HL-60/S4 treated with phorbol 12-myristate 13-acetate at 8.2 ng/mL for 4 days and 3 days (cell line): ENCODE data around the gene PRIM2.
"Not testable (repeated sequence)": the region's sequence is repeated elsewhere in the genome, so short reads cannot be mapped to it uniquely, and the experiment has no call there.

Experiments used
- in situ Hi-C: fragments of 300-500 bp; cut with MboI; formaldehyde crosslinking; loops from 2 replicates; pipeline ENCODE4 v1.15.0; 2022; ENCODE audit warnings: low sequenced_read_pairs

PRIM2 gene

DNA sequence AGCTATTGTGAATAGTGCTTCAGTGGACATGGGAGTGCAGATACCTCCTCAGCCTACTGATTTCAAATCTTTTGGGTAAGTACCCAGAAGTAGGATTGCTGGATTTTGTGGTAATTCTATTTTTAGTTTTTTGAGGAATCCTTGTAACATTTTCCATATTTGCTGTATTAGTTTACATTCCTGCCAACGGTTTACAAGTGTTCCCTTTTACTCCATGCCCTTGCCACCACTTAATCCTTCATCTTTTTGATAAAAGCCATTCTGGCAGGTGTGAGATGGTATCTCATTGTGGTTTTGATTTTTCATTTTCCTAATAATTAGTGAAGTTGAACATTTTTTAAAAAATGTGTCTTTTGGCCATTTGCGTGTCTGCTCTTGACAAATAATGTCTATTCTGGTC is 125.8 kb downstream of the PRIM2 start:
- in situ Hi-C loops: not testable (repeated sequence)

DNA sequence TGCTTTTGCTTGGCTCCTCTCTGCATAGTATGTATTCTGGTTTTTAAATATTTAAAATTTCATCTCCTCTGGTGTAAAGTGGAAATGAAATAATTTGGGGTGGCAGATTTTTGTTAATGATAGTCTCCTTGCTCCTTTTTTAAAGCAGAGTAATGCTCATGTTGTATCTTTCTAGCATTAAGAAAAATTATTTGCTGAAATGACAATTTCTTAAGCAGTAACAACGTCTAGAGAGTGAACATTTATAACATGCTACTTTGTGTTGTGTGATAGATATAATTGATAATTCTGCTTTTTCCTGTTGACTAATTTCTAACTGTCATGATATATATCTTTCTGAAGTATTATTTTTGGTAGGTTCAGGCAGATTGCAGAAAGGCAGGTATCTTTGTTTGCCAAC is 127.4 kb downstream of the PRIM2 start:
- in situ Hi-C loops: not testable (repeated sequence)

DNA sequence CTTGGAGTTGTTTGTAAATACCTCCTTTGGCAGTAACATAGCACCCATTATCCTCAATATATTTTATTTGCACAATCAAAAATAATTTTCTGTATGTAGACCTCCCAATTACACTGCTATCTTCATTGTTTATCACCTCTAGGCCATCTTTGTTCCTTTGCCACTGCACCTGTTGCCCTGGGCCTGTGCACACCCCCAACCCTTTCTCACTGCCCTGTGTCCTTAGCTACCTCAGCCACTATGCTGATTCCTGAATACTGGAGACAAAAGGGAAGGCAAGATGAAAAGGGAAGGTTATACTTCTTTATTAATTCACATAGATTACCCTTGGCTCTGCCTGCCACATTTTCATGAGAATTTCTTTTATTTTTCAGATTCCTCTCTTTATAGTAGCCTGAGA is 127.9 kb downstream of the PRIM2 start:
- in situ Hi-C loops: not testable (repeated sequence)

DNA sequence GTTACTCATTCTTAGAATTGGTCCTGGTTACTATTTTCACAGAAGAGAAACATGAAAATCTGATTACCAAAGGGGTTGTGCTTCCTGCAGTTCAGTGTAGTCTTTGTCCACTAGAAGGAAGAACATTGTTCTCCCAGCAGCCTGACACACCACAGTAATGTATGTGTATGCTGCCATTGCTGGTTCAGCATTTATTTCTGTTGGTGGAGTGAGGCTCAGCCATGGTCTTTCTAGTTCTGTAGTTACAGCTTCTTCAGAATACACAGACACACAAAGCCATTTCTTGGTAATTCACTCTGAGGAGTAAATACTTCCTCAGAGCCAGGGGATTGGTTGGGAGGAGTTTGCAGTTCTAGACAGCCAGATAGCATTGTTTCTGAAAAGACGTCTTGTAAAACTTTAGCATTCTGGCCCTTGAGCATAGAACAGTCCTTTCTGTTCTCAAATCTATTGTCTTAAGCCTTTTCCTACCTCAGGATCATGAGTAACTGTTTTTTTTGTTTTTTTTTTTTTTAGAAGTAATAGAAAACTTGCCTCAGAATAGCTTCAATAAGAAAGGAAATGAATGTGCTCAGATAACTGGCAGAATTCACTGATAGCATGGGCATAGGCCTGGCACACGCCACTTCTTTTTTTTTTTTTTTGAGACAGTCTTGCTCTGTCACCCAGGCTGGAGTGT is 128.5 kb downstream of the PRIM2 start:
- in situ Hi-C loops: not testable (repeated sequence)

DNA sequence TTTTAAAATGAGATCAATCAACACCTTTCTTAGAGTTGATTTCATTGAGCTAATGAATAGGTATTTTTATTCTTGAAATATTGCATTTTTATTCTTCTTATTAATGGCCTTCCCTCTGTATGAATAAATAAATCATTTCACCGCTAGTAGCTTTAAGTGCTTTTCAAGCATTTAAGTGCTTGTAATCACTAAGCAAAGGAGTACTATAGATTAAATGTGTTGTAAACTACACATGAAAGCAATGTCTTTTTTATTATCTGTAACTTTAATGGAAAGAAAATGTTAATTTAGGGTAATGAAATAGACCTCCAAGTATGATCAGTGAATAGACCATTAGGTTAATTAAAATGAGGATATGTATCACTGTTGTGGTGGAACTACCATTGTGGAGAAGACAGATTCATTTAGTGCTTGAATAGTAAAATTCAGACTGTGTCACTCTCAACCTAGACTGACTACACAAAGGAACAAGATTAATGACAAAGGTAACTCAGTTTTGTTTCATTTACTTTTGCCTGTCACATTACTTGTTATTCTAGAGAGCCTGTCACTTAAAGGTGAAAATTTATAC is 132.2 kb downstream of the PRIM2 start:
- in situ Hi-C loops: not testable (repeated sequence)

DNA sequence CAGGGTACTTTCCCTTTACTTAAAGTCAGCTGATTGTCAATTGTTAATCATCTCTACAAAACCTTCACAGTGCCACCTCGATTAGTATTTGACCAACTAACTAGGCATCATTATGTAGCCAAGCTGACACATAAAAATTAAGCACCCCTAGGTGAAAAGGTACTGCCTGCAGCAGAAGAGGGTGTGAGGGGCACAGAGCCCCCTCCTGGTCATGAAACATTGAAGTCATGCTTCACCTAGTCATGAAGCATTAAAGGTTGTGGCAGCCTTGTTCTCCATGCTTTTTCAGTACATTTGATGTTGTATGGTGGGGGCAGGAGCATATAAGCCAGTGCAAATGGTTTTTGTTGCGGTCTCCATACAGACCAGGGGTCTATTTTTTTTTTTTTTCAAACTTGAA is 142.4 kb downstream of the PRIM2 start:
- in situ Hi-C loops: not testable (repeated sequence)

DNA sequence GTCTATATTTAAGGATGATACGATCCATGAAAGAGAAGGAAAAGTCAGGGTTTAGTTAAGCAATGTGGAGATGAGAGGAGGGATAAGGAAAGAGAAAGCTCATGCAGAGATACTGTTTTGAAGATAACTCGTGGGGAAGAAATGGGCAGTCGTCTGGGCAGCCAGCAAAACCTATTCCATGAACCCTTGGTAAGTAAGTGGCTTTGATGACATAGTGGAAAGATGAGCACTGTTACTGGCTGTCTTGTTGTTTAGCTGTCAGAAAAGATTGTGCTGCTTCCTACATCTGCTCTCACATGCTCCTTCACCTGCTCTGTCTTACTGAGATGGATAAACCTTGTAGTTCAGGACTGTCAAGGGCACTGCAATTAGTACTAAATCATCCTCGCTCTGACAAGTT is 143.6 kb downstream of the PRIM2 start:
- in situ Hi-C loops: not testable (repeated sequence)

DNA sequence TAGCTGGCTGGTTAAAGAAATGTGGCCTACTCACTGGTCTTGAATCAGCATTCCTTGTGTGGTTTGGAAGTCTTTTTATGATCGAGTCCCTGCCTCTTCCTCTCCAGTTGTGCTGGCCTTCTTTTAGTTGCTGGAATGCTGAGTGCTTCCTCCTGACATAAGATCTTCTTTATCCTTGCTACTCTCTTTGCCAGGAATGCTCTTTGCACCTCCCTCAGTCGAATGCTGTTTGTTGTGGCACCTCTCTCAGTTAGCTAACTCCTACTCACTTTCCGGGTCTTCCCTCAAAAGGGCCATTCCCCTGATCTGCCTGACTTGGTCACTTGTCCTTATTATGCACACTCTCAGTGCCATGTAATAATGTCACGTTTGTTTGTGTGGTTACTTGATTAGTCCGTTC is 146.4 kb downstream of the PRIM2 start:
- in situ Hi-C loops: not testable (repeated sequence)

DNA sequence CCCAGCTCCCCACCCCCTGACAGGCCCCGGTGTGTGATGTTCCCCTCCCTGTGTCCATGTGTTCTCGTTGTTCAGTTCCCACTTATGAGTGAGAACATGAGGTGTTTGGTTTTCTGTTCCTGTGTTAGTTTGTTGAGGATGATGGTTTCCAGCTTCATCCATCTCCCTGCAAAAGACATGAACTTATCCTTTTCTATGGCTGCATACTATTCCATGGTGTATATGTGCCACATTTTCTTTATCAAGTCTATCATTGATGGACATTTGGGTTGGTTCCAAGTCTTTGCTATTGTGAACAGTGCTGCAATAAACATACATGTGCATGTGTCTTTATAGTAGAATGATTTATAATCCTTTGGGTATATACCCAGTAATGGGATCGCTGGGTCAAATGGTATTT is 148.5 kb downstream of the PRIM2 start:
- in situ Hi-C loops: not testable (repeated sequence)

DNA sequence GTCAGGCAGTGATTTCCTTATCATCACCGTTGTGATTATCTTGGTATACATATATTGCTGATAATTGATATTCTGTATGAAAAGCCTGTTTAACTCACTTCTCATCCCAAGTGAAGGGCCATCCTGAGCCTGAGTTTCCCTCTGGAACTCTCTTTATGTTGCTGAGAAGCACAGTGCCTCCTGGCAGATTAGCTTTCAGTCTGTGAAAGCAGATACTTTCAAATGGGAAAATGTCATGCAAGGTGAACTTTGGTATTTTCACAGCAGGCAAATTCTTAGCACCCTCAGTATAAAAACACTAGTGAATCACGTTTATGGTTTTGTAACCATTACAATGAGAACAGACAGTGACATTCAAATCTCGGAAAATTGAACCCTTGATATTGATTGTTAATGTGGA is 151.6 kb downstream of the PRIM2 start:
- in situ Hi-C loops: no loop called here

DNA sequence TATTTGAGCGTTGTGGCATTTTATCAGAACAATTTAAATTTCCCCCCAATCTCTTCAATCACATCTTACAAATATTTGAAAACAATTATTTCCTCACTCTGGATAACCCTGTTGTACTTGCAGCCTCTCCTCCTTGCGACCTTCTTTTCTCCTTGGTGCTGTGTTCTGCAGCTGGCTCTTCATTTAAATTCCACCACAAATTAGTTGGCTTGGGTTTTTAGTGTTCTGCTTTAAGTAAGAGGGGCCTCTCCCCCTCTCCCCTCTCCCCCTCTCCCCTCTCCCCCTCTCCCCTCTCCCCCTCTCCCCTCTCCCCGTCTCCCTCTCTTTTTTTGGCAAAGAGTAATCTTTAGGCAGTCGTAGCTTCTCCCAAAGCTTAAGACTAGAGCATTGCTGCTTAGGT is 152.7 kb downstream of the PRIM2 start:
- in situ Hi-C loops: not testable (repeated sequence)

DNA sequence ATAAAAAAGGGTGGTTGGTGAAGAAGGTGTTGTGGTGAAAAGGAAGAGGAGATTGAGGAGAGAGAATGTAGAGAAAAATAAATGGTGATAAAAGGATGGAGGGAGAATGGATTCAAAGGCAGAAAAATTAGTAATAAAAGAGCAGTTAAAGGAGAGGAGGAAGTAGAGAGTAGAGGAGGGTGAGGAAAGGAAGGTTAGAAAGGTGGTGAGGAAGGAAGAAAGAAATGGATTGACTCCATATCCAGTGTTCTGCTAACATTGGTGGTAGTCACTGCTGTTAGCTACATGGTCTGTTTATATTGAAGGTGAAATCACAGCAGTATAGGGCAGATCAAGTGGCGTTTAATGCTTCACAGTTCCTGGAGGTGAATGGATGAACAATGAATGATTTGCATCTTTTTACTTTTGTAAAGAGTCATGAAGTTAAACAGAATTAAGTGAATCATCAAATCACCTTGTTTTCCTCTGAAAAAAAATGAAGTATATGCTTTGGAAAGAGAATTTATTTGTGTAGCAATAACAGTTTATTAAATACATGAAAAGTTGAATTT is 154.0 kb downstream of the PRIM2 start:
- in situ Hi-C loops: not testable (repeated sequence)

DNA sequence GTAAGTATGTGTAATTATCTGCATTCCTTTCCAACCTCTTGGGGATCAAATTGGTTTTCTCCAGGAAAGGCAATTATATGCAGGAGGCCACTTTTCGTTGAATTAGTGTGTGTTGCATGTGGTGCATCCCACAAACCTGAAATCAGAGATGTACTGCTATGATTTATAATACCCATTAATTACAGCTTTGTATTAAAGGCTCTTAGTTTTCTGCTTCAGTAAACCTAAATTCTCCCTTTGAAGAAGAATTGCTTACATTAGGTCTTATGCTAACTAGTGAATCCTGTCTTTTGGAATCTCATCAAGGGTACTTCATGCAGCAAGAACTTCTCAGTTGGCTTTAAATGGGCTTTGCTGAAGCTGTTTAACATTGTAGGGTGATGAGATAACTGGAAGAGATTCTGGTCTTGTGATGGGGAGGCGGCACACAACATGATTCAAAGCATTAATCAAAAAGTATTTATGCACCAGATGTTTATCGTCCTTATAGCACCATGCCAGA is 155.5 kb downstream of the PRIM2 start:
- in situ Hi-C loops: not testable (repeated sequence)

DNA sequence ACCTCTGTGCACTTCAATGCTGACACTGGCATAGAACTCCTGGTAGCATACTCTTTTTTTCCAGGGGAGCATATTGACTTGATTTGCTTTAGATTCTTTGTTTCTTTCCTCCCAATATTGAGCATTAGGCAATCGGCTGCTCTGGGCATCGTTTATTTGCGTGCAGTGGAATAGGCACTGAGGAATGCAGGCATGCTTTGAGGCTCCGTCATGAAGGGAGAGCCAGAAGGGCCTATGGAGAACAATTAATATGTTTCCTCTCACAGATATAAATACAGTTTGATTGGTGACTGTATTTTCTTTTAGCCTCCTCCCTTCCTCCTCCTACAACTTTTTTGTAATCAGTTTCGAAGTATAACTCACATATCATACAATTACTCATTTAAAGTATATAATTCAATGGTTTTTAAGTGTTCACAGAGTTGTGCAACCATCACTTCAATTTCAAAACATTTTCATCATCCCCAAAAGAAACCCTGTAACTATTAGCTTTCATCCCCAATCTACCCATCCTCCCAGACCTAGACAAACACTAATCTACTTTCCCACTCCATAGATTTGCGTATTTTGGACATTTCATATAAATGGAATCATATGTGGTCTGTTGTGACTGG is 157.5 kb downstream of the PRIM2 start:
- in situ Hi-C loops: not testable (repeated sequence)

DNA sequence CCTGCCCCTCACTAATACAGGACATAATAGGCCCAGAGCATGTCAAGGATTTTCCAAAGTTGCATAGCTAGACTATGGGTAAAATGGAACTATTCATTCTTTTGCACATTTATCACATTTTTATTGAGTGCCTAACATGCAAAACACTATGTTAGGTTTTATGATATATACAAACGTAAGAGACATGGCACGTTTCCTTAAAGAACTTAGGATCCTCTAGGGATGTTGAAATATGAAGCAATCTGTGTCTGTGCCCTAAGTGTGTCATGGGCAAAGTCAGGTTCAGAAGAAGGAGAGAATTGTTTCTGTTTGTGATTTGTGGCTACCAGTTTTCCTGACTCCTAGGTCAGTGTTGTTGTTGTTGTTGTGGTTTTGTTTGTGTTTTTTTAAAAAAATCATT is 158.2 kb downstream of the PRIM2 start:
- in situ Hi-C loops: not testable (repeated sequence)

DNA sequence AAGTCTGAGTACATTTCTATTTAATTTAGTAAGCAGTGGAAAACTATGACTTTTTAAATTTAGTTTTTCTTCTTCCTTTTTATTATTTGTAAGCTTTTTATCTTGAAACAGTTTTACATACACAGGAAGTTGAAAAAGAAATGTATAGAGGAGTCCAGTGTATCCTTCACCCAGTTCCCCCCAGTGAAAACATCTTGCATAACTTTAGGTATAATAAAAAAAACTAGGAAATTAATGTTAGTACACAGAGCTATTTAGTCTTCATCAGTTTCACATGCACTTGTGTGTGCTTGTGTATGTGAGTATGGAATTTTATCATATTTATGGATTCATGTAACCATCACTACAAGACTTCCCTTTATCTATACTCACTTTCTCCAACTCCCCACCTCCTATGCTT is 162.8 kb downstream of the PRIM2 start:
- in situ Hi-C loops: not testable (repeated sequence)

DNA sequence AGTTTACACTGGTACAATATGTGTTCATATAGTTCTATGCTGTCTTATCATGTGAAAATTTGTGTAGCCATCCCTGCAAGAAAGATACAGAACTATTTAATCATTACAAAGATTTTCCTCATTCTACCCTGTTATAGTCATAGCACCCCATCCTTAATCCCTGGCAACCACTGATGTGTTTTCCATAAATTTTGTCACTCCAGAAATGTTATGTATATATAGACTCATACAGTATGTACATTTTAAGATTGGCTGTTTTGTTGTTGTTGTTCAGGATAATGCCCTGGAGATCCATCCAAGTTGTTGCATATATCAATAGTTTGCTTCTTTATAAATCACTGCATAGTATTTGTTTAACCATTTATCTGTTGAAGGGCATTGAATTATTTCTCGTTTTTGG is 163.7 kb downstream of the PRIM2 start:
- in situ Hi-C loops: not testable (repeated sequence)

DNA sequence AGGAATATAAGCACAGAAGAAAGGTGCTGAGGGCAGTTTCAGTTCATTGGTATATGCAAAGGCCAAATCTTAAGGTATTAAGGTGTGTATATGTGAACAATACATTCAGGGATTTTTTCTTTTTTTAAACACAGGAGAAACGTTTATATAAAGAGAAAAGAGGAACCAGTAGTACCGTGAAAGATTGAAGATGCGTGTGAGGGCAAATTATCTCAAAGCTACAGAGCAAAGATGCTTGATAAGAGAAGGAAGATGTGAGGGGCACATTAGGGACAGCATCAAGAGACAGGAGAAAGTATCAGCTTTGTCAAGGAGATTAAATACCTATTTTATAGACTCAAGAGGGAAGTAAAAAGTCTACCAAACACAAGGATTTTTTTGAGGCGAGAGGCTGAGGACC is 165.0 kb downstream of the PRIM2 start:
- in situ Hi-C loops: not testable (repeated sequence)

DNA sequence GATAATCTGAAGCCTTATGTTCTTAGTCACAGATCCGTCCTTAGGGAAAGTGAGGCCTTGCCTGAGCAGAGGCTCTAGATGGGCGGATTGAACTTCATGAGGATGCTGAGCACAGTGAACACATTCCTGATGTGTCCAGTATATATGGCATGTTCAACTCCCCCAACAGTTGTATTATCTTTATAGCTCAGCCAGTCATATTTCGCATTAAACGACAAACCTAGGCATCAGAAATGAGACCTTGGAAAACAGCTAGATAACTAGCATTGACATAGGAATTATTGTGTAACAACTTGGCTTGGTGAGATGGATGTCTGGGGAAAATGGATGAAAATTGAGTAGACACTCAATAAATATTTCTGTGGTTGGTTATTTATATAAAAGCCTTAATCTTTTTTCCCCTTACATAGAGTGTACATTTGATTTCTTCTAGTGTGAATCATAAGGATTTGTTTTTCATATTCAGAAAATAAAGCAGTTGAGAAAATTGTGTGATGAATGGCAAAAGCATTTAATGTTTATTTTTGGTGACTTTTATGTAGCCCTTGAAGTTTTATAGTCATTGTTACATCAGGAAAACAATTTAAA is 169.2 kb downstream of the PRIM2 start:
- in situ Hi-C loops: not testable (repeated sequence)

DNA sequence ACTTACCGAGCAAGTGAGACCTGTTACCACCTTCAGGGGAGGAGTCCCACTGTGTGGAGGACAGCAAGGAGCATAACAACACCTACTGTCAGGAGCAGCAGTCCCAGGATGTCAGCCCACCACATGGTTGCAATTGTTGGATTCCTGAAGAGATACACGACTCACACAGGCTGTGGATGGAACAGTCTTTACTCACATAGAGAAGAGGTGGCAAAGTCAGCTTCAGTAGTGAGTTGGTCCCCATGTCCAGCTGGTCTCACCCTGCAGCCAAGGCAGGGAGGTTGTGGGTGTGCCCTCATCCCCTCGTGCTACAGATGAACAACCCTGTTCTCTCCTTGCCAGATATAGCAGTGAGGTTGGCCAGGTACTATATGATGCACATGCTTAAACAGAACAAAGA is 171.1 kb downstream of the PRIM2 start:
- in situ Hi-C loops: not testable (repeated sequence)

DNA sequence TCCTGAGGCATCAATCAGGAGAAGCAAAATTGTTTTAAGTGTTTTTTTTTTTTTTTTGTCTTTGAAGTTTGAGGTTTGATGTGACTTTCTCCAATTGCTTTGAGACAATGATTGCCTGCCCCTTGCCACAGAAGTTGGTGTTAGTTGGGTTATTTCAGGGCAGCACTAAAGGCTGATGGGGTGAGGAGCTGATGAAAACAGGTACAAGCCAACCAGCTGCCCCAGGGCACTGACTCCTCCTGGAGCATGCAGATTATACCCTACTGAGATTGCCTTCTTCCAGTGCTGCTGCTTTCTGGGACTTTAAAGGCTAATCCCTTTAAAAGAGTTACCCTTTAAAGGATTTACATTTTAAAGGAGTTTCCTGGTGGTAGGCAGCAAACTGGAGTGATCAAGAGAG is 172.5 kb downstream of the PRIM2 start:
- in situ Hi-C loops: not testable (repeated sequence)

DNA sequence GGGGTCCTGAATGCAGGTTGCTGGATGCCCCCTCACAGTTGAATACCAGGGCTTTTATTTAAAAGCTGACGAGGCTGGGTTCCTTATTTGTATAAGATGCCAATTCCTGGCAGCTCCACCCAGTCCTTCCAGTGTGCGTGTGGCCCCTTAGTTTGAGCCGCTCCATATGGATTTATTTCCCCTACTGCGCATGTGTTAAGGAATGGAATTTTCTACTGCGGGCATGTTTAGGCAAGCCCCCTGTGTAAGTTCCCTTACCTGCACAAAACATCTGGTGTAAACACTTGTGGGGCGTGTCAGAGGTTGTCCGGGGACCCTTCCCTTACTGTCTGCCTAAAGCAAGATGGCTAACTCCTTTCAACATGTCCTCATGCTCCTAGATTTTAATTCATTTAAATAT is 174.4 kb downstream of the PRIM2 start:
- in situ Hi-C loops: not testable (repeated sequence)
